GM21786 (cell line): ENCODE data around the gene RALY.
A peak's percentile ranks its signal among the peaks of the same experiment; 100 is the strongest.
"Not testable (repeated sequence)": the region's sequence is repeated elsewhere in the genome, so short reads cannot be mapped to it uniquely, and the experiment has no call there.

Source experiments
- ATAC-seq: cut with Tn5 transposase; IDR thresholded peaks from one replicate; pipeline ENCODE4 v1.9.1; 2021; ENCODE audit not compliant: unreplicated experiment

The RALY gene

DNA sequence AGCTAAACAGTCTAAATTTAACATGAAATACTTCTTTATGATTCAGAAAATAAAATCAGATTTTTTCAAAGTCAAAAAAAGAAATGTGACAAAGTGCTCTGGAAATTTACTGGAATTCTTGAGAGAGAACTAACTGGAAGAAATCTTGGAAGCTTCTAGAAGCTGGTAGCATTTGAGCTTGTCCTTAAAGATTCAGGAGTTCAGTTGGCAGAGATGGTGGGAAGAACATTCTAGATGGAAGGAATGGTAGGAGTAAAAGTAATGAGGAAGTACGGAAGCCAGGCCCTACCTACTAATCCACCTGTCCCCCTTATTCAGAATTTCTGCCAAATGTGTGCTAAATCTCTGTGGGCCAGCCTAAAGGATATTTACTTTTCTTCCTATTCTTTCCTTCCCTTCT is 21.2 kb downstream of the RALY start:
- no peak for ATAC-seq

DNA sequence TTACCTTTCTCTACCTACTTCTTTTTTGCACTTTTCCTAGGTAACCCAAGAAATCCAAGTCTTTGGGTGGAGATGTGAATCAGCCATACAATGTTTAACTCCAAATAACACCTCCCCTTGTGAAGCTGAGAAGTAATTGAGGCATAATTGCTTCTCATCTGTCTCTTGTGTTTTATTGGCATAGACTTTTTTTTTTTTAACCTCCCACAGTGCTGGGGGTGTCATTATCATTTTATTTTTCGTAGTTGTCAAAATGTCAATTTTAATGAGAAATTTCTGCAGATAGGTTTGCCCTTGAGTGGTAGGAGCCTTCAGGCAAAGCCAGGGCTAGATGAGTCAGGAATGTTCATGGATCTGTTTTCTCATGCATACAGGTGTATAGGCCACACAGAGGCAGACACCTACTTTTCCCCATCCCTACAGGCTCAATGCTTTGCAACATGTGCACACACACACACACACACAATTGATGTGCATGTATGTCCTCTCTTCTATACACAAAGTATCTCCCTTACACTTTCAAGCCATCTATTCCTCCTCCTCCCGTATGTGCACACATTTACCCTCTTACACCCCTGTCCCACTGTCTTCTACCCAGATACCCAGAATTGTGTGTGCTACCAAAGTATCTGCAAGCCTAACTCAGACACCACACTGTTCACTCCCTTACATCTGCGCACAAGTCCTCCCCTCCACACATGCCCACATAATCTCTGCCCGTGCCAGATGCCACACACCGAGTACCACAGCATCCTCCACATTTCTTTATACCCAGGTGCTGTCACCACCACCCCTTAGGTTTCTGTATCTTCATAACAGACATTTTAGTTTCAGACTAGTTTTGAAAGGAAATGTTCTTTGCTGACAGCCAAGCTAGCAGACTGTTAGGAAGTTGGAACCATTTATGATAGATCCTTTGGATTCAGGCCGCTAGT is 22.0 kb downstream of the RALY start:
- no peak for ATAC-seq

DNA sequence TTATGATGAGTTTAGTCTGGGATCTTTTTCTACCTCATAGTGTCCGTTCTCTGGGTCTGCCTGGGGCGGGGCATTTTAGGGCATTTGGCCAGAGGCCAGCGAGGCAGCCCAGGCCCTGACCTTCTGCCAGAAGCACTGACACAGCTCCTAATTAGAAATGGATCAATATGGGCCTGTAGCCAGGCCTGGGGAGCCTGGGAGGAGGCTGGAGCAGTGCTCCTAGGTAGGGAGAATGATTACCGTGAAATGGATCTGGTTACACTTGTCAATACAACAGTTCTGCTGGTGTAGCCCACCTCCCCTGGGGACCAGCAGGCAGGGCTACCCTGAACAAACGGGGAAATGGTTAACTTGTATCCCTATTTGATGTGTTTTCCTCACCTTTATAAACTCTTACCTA is 23.0 kb downstream of the RALY start:
- ATAC-seq, result no peak

- no peak for ATAC-seq
These were observed 23.9 kb downstream of the RALY start for GRCh38 chr20:34017610-34018009.

- no peak for ATAC-seq
These were observed 24.5 kb downstream of the RALY start for GRCh38 chr20:34018166-34018565.

GRCh38 chr20:34022151-34022838 is 28.6 kb downstream of the RALY start:
- peak; percentile 72 for ATAC-seq

- no peak for ATAC-seq
These were observed 29.1 kb downstream of the RALY start for GRCh38 chr20:34022839-34023234.

- ATAC-seq, result no peak
These were observed 30.4 kb downstream of the RALY start for GRCh38 chr20:34023937-34024722.

DNA sequence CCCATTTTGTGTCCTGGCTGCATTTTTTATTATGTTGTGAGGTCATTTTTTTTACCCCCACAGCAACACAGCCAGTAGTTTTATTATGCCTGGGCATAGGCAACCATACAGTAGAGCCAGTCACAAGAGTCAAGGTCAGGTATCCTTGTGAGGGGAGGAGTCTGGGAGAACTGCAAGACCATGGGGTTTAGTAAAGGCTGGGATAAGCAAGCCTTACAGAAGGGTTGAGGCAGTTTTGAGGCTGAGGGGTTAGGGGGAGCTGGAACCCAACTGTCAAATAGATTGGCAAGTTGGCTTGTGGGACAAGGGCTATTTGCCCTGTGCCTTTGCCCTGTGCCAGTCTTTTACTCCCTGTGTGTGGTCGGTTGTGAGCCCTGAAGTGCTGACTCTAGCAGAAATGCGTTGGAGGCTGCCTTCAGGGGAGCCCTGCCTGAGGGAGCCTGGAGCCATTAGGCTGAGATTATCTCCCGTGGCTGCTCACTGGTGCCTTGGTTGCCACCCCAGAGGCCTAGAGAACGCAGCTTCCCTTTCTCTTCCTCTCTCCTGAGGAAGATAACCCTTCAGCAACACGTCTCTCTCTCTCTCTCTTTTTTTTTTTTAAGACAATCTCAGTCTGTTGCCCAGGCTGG is 31.1 kb downstream of the RALY start:
- no peak for ATAC-seq

DNA sequence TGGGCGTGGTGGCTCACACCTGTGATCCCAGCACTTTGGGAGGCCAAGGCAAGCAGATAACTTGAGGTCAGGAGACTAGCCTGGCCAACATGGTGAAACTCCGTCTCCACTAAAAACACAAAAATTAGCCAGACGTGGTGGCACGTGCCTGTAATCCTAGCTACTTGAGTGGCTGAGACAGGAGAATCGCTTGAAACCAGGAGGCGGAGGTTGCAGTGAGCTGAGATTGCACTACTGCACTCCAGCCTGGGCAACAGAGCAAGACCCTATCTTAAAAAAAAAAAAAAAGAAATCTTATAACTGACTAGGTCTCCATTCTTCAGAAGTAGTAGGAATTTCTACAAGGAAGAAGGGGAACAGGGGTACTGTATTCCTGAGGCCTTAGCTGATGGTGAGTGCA is 34.3 kb downstream of the RALY start:
- not testable (repeated sequence) for ATAC-seq

DNA sequence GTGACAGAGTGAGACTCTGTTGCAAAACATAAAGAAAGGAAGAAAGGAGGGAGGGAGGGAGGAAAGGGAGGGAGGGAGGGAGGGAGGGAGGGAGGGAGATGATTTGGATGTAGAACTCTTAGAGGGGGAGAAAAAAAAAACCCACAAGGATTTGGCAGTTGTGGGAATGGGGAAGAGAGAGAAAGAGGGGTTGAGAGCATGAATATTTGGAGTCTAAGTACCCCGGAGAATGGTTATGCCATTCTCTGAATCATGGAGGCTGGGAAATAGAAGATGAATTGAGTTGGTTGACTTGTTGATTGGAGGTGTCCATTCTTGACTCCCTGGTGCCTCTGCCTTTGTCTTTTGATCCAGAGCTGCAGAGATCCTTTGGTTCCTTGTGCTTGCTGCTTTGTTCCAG is 35.7 kb downstream of the RALY start:
- no peak for ATAC-seq

GRCh38 chr20:34030456-34030855 is 36.7 kb downstream of the RALY start:
- no peak for ATAC-seq

- no peak for ATAC-seq
These were observed 40.2 kb downstream of the RALY start for GRCh38 chr20:34033903-34034302.

DNA sequence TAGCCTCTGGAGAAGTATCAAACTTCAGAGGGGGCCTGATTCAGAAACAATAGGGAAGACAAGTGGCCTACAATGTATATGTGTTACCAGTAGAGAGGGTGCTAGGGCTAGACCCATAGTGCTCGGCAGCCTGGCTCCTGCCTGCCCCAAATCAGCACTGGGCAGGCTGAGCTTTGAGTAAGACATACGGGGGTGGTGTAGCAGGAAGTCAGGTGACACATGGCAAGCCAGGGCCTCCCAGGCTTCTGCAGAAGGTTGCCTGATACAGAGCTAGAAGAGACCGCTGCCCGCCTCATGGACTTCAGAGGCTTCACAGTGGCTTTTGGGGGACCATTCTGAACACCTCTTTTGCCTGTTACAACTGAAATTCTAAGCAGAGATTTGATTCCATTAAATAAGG is 43.4 kb downstream of the RALY start:
- ATAC-seq, result no peak

- ATAC-seq, result no peak
These were observed 44.1 kb downstream of the RALY start for GRCh38 chr20:34037767-34038166.

DNA sequence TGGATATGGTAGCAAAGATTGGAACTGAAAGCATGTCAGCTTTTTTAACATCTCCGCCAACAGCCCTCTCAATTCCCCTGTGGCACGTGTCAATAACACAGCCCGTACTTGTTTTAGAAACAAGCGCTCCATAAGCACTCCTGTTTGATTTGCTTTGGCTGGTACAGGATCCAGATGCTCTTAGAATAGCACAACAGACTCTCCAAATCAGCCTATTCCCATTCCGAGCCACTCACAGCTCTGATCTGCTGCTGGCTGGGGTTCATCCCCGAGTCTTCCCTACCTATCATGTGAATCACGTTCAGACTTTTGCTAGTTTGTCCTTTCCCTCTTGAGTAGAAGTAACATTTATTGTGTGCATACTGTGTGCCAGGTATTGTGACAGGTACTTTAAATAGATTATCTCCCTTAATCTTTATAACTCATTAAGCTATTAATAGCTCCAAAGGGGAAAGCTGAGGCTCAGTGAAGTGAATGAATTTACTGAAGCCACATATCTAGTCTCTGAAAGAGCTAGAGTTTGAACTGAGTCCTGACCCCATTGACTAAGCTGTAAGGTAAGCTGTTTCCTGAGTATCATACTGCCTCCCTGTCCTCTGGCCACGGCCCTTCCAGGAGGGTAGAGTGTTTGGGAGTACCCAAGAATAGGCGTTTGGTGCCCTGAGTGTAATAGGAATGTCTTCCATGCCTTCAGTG is 46.7 kb downstream of the RALY start:
- no peak for ATAC-seq

DNA sequence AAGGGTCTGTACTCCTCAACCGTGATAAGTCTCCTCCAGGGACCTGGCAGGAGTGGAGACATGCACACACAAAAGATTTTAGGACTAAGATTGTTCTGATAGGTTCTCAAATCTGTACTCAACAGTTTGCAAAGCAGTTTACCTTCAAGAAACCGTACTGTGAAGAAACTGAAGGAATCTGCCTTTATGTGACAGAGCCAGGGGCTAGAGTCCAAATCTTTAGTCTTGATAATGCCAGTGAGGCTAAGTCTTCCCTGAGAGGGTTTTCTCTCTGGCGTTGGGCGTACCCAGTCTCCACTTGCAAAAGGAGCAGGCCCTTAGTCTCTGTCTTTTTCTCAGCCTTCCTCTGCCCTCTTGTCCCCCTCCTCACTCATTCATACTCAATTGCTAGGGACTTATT is 47.5 kb downstream of the RALY start:
- no peak for ATAC-seq

DNA sequence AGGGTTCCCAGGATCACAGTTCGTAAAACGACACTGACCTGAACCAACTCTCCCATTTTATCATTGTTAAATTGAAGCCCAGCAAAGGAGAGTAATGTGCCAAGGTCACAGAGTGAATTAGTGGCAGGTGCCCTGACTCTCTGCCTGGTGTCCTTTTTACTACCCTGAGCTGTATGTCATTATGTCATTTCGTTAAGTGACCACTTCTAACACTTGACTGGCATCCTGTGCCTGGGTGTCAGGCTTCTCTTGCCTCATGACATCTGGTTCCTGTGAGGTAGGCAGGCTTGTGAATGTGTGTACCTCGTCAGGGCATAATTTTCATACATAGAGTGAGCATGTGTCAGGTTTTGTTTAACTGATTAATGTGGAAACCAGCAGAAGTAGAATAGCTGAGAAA is 48.6 kb downstream of the RALY start:
- ATAC-seq, result no peak

DNA sequence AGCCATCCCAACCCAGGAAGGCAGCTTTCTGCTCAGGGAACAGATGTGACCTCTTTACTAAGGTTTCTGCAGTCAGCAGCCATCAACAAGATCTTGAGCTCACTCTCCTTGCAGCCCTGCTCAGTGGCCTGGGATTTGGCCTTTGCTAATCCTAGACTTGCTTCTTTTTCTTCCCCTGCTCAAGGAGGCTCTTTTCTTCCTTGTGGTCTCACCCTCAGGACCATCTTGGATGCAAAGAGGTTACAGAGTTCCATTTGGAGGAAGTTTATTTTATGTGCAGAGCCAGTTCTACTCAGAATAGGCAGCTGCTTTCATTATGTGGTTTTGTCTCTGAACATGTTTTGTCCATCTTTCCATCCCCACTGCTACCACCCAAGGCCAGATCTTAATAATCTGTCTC is 49.3 kb downstream of the RALY start:
- ATAC-seq, result no peak

DNA sequence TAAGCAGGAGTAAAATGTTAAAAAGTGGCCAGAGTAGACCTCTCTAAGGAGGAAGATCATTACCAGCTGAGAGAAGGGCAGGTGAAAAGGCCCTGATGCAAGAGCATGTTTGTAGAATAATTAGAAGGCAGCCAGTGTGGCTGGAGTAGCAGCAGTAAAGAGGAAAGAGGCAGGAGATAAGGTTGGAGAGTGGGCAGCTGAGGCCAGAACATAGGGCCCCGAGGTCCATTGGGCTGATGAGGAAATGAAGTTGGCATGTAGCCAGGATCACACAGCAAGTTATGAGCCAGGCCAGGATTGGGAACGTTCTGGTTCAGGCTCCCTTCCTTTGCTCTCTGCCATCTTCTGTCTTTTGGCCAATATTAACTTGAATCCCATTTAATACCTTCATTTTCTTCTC is 51.6 kb downstream of the RALY start:
- no peak for ATAC-seq
